OCI-LY1 (cell line): Measurements from ENCODE around the gene FBXO34.

Source experiments
- EZH2 ChIP-seq: fragments of 200-600 bp; sonication (generic), shearing (Covaris generic); IDR thresholded peaks from 2 replicates; pipeline ENCODE4 v1.8.0; 2017; ENCODE audit warnings: borderline replicate concordance, mixed run types, mild to moderate bottlenecking, antibody characterized with exemption, low read length, moderate library complexity, mixed read lengths
- TF ChIP-seq, protein P1 (sequence below): fragments of 200-600 bp; sonication (generic), shearing (Covaris generic); IDR thresholded peaks from 2 replicates; pipeline ENCODE4 v1.5.1; 2017; ENCODE audit warnings: mild to moderate bottlenecking, antibody characterized with exemption, low read length, moderate library complexity, mixed read lengths

DNA sequence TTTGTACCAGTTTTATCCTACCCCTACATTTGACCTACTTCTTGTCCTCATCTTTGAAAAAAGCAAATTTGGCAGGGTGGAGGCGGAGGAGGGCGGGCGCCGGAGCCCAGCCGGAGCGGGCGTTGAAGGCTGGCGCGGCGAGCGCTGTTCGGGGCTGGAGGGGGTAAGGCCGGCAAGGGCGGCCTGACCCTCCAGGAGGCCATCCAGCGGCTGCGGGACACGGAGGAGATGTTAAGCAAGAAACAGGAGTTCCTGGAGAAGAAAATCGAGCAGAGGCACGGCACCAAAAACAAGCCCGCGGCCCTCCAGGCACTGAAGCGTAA lies 27.2 kb downstream of the FBXO34 start:
- TF ChIP-seq, protein P1, sequence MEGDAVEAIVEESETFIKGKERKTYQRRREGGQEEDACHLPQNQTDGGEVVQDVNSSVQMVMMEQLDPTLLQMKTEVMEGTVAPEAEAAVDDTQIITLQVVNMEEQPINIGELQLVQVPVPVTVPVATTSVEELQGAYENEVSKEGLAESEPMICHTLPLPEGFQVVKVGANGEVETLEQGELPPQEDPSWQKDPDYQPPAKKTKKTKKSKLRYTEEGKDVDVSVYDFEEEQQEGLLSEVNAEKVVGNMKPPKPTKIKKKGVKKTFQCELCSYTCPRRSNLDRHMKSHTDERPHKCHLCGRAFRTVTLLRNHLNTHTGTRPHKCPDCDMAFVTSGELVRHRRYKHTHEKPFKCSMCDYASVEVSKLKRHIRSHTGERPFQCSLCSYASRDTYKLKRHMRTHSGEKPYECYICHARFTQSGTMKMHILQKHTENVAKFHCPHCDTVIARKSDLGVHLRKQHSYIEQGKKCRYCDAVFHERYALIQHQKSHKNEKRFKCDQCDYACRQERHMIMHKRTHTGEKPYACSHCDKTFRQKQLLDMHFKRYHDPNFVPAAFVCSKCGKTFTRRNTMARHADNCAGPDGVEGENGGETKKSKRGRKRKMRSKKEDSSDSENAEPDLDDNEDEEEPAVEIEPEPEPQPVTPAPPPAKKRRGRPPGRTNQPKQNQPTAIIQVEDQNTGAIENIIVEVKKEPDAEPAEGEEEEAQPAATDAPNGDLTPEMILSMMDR: no peak
- no peak for TF ChIP-seq EZH2
